WI38 (cell line): ENCODE measurements around the gene DNAJC1.

ENCODE experiments used
- H3K4me3 ChIP-seq: 2 replicates; pipeline ENCODE4 v1.5.1; 2011; ENCODE audit warnings: low read depth, mild to moderate bottlenecking, control low read depth, low read length
- TF ChIP-seq, protein P1 (sequence below): IDR thresholded peaks from 2 replicates; pipeline ENCODE4 v1.5.1; 2012; ENCODE audit warnings: low read depth, mild to moderate bottlenecking, control low read depth, low read length

The DNAJC1 gene

DNA sequence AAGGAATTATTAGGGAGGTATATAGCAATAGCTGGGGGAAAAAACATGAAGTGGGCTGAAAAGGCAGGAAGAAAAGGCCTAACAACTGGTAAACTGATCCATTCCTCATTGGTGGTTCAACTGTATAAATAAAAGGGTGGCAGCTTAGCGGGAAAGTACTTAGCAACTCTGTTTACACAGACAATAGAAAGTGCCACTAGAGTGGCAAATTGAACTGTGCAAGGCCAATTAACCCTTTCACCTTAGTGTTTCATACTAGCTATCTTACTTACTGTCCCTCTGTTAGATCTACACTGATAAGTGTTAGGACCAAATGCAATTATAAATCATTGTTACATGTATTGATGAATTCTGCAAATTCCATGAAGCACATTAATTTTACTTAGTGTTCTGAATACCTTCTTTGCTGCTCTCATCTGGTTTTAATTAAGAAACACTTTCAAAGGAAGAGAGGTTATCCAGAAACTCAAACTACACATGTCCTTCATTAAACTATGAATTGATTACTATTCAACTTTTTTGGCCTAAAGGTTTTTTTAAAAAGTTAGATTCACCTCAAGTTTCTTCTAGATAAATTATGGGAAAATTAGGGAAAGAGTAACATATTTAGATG is 28.0 kb downstream of the DNAJC1 start:
- no peak overlapping the region for H3K4me3 ChIP-seq
- TF ChIP-seq, protein P1, sequence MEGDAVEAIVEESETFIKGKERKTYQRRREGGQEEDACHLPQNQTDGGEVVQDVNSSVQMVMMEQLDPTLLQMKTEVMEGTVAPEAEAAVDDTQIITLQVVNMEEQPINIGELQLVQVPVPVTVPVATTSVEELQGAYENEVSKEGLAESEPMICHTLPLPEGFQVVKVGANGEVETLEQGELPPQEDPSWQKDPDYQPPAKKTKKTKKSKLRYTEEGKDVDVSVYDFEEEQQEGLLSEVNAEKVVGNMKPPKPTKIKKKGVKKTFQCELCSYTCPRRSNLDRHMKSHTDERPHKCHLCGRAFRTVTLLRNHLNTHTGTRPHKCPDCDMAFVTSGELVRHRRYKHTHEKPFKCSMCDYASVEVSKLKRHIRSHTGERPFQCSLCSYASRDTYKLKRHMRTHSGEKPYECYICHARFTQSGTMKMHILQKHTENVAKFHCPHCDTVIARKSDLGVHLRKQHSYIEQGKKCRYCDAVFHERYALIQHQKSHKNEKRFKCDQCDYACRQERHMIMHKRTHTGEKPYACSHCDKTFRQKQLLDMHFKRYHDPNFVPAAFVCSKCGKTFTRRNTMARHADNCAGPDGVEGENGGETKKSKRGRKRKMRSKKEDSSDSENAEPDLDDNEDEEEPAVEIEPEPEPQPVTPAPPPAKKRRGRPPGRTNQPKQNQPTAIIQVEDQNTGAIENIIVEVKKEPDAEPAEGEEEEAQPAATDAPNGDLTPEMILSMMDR = no peak

DNA sequence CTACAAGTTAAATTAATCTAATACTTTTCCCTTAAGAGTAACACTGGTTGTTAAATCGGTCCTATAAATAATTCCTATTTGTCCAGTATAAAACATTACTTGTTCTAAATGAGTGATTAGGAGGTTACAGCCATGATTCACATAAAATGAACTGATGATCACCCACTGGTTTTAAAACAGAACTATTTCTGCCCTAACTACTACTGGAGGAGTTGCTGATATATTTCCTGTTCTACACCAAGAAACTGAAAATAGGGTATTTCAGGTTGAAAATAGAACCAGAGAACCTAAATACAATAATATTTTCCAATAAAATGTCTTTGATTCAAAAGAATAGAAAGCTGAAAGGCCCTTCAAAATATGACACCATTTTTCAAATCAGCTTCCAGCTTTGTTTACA is 30.9 kb downstream of the DNAJC1 start:
- H3K4me3 ChIP-seq = no peak overlapping the region
- TF ChIP-seq, protein P1 = no peak

DNA sequence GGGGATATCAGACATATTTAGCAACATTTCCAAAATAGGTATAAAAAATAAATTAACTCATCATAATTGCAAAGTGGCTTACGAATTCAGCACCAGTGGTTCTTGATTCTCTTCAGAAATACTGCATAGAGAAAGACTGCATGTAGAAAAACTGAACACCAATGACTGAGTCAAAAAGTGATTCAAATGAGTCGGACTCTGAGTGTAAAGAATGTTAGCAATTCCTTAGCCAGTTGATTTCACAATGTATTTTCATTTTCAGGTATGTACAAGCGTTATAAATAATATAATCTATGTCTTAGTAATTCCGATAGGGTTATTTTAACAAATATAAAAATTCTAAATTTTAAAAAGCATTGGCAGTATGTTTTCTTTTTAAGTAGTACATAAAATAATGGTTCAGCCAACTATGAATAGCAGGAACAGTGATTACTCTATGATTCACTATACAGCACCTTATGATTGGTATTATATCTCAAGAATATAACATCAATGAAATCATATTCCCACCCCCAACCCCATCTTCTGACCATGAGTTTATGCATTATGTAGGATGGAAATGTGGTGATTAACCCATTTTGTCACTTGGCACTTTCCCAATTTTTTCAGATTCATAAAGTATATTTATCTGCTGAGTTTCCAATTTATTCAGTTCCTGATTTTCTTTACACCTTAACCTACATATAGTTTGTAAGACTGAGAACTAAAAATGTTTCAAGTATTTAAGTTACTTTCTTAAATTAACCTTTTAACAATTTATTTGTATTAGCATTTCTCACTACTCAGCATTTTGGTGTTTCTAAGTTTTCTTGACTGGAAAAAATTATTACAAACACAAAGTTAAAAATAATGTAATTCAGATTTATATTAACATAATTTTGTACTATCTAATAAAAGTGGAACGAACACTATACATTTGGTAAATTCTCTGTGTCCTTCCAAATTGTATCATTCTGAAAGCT is 33.9 kb downstream of the DNAJC1 start:
- no peak overlapping the region for H3K4me3 ChIP-seq
- TF ChIP-seq, protein P1 = no peak

DNA sequence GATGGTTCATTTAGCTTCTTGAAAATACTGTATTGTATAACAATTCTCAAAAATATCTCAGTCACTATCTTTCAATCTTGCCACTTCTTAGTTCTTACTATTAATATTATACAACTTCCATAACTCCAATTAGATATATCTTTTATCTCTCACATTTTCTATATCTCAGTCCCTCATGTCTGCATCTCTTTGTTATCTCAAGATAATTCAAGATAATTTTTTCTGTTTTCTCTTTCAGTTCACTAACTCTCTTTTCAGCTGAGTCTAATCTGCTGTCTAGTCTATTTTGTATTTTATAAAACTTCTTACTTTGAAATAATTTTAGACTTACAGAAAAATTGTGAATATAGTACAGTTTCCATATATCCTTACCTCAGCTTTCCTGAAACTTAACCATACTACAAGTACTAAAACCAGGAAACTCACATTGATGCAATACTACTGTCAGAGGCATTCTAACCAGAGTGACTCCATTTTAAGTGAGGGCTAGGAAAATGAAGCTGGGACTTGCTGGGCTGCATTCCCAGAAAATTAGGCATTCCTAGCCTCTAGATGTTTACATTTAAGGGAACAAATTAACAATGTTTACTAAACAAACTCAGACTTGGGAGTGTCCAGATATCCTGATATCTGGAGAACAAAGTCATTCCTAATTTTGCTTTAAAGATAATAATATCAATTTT is 38.4 kb downstream of the DNAJC1 start:
- TF ChIP-seq, protein P1 = no peak
- H3K4me3 ChIP-seq = no peak overlapping the region

DNA sequence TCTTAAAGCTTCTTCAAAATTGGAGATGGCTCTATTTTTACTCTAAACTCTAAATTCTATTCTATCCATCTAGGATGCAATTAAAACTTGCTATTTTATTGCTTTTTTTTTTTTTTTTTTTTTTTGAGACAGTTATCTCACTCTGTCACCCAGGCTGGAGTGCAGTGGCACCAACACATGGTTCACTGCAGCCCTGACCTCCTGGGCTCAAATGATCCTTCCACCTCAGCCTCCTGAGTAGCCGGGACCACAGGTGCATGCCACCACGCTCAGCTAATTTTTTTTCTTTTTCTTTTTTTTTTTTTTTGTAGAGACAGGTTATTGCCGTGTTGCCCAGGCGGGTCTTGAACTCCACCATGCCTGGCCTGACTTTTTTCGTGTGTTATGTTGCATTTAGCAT is 41.2 kb downstream of the DNAJC1 start:
- H3K4me3 ChIP-seq = no peak overlapping the region
- TF ChIP-seq, protein P1 = no peak

DNA sequence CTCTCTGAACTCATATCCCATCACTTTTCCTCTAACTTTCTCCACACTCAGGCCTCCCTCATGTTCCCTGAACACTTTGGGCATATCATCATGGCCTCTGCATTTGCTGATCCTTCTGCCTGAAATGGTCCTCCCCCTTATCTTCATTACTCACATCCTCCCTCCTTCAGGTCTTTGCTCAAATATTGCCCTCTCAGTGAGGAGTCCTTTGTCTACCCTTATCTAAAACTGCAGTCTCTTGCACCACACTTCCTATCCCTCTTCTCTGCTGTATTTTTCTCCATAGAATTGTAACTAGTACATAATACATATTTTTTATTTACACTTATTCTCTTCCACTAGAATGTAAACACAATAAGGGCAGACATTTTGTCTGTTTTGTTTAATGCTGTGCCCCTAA is 41.7 kb downstream of the DNAJC1 start:
- H3K4me3 ChIP-seq = no peak overlapping the region
- TF ChIP-seq, protein P1 = no peak

DNA sequence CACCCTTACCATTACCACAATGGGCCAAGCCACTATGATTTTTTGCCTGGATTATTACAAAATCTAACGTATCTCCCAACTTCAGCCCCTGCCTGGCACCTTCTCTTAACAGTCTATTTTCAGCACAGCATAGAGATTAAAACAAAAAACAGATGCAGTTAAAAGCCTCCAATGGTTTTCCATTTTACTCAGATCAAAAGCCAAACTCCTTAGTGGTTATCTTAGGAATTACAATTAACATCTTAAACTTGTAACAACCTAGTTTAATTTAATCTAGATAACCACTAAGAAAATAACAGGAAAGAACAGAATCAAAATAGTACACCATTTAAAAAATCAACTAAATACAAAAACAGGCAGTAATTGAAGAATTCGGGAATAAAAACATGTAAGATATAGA is 43.5 kb downstream of the DNAJC1 start:
- H3K4me3 ChIP-seq = no peak overlapping the region
- TF ChIP-seq, protein P1 = no peak
